ENCODE data around the gene CENPVL3.
"Not testable (repeated sequence)": the region's sequence is repeated elsewhere in the genome, so short reads cannot be mapped to it uniquely, and the experiment has no call there.

The CENPVL3 gene

DNA sequence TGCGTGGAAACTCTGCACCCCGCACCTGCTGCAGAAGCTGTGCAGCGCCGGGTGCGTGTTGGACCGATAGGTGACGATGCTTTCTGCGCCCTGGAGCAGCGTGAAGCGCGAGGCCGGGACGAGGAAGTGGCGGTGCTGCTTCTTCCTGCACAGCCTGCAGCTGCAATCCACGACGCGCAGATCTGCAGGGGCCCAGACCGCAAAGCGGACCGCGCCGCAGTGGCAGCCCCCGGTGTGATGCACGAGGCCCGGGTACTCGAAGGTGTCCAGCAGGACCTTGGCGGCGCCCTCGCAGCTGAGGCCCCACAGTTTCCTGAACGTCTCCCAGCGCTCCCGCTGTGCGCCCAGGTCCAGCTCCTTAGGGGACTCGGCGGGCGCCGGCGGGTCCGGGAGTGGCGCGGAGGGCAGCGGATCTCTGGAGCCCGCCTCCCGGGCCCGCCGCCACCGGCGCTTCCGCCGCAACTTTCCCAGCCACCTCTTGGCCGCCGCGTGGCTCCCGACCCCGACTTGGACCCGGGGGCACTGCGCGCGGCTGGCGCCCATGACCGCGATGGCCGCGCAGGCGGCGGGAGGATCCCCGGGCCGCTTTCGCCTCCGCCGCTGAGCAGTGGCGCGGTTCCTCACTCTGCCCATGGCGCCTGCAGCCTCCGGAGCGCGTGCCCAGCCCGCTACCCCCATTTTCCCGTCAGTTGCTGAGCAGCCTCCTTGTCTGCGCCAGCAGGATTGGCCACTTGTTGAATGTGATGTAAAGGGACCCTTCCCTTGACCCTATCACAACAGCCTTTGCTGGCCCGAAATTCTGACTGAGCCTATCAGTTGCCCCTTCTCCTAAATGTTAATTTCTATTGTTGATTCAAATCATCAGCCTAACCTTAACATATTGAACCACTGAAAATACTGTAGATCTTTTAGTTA, at the start of gene CENPVL3:
Gene CENPVL3, minus strand, starts transcription at position 672 of the 915 bp plus-strand sequence. Its CDS starts 39 bp downstream, at position 633.
- H3K9ac ChIP-seq (ENCODE audit: low read depth, low read length); H3K27ac ChIP-seq (ENCODE audit: low read length); H3K36me3 ChIP-seq (ENCODE audit: insufficient read depth, low read depth, low read length); H3K9me3 ChIP-seq (ENCODE audit: insufficient read depth, low read depth, low read length); H3K4me1 ChIP-seq (ENCODE audit: insufficient read depth, low read length): not testable (repeated sequence)
- peak within 1 kb of the TSS; percentile 49; the same call in 1 of the 2 replicates for H3K4me3 ChIP-seq (ENCODE audit: low read length)
- peaks cover 16% of the 10 kb centered on the region for H3K27me3 ChIP-seq (ENCODE audit: insufficient read depth, low read length)

DNA sequence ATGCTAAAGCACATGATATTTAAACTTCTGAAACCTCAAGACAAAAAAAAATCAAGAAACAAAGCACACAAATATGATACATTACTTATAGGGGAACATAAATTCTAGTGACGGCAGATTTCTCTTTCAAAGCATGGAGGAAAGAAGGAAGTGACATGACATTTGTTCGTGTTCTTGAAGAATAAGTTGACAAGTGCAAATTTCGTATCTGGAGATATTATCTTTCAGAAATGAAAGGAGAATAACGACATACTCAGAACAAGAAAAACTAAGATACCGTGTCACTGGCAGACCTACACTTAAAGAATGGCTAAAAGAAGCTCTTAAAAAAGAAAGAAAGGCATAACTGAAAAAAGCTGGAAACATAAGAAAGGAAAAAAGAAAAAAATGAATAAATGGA, 47.3 kb upstream of the CENPVL3 start:
- no peaks in the 10 kb centered on the region for H3K9me3 ChIP-seq (ENCODE audit: insufficient read depth, low read depth, low read length)

DNA sequence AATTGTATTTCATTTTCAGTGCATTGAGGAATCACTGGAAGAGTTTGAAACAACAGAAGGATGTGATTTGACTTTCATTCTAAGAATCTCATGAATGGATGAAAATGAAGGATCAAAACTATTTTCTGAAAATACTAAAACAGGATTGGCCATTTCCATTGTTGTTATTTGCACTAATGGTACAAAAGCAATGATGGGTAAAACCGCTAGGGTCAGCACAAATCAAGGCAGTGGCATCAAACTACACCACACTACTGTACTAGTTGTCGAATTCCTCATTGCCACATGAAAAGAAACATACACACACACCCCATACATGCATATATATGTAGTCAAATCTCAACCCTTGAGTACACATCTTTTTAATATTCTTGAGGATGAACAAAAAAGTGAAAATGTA, 24.7 kb upstream of the CENPVL3 start:
- Histone ChIP-seq H3K27me3 (ENCODE audit: insufficient read depth, low read length) (no peaks in the 10 kb centered on the region), H3K4me3 (ENCODE audit: low read length) (no peak overlapping the region), H3K9ac (ENCODE audit: low read depth, low read length) (no peak overlapping the region), H3K36me3 (ENCODE audit: insufficient read depth, low read depth, low read length) (no peaks in the 10 kb centered on the region), H3K9me3 (ENCODE audit: insufficient read depth, low read depth, low read length) (no peaks in the 10 kb centered on the region), H3K27ac (ENCODE audit: low read length) (no peak overlapping the region), H3K4me1 (ENCODE audit: insufficient read depth, low read length) (no peaks in the 10 kb centered on the region)

More for the DNA sequence above, 47.3 kb upstream of the CENPVL3 start:
- no peak overlapping the region for H3K4me3 ChIP-seq (ENCODE audit: low read length)
- H3K27me3 ChIP-seq (ENCODE audit: insufficient read depth, low read length): no peaks in the 10 kb centered on the region
- no peak overlapping the region for H3K9ac ChIP-seq (ENCODE audit: low read depth, low read length)
- no peak overlapping the region for H3K27ac ChIP-seq (ENCODE audit: low read length)
- H3K4me1 ChIP-seq (ENCODE audit: insufficient read depth, low read length): no peaks in the 10 kb centered on the region
- no peaks in the 10 kb centered on the region for H3K36me3 ChIP-seq (ENCODE audit: insufficient read depth, low read depth, low read length)

- H3K36me3 ChIP-seq (ENCODE audit: insufficient read depth, low read depth, low read length): no peaks in the 10 kb centered on the region
- no peaks in the 10 kb centered on the region for H3K4me1 ChIP-seq (ENCODE audit: insufficient read depth, low read length)
- no peak overlapping the region for H3K9ac ChIP-seq (ENCODE audit: low read depth, low read length)
- H3K27ac ChIP-seq (ENCODE audit: low read length): no peak overlapping the region
- H3K9me3 ChIP-seq (ENCODE audit: insufficient read depth, low read depth, low read length): no peaks in the 10 kb centered on the region
- H3K4me3 ChIP-seq (ENCODE audit: low read length): no peak overlapping the region
- H3K27me3 ChIP-seq (ENCODE audit: insufficient read depth, low read length): no peaks in the 10 kb centered on the region
These were observed 22.8 kb upstream of the CENPVL3 start for GRCh38 chrX:51641421-51642021.

GRCh38 chrX:51636511-51636910, 17.8 kb upstream of the CENPVL3 start:
- H3K9ac ChIP-seq (ENCODE audit: low read depth, low read length); H3K4me3 ChIP-seq (ENCODE audit: low read length); H3K27ac ChIP-seq (ENCODE audit: low read length); H3K4me1 ChIP-seq (ENCODE audit: insufficient read depth, low read length); H3K27me3 ChIP-seq (ENCODE audit: insufficient read depth, low read length); H3K9me3 ChIP-seq (ENCODE audit: insufficient read depth, low read depth, low read length); H3K36me3 ChIP-seq (ENCODE audit: insufficient read depth, low read depth, low read length): not testable (repeated sequence)

DNA sequence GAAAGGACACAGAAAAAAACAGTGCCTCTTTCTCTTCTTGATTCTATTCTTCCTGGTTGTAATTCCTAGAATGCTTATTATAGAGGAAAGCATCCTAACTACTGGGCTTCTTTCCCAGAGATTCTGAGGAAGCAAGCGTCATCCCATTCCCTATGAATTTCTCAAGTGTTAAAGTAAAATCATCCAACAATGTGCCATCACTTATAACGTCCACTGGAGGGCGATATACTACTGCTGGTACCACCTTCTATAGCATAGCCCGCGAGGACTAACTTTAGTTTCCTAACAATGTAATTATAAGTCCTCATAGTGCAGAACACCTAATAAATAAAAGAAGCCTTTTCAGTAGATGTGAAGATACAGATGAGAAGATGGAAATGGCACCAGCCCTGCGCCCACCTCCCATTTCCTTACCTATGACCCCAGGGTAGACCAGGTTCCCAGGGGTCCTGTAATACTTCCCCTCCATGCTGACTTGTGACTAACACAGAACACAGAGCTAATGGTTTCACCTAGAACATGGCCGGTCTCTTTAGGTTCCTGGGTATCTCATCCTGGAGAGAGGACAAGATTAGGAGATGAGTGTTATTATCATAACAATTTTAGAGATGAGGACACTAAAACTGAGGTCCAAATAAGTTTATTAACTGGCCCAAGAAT, 4.2 kb downstream of the CENPVL3 start:
- Histone ChIP-seq H3K9me3 (ENCODE audit: insufficient read depth, low read depth, low read length) (no peaks in the 10 kb centered on the region), H3K27ac (ENCODE audit: low read length) (no peak overlapping the region), H3K4me1 (ENCODE audit: insufficient read depth, low read length) (no peaks in the 10 kb centered on the region), H3K4me3 (ENCODE audit: low read length) (no peak overlapping the region), H3K9ac (ENCODE audit: low read depth, low read length) (no peak overlapping the region), H3K27me3 (ENCODE audit: insufficient read depth, low read length) (peaks cover 13% of the 10 kb centered on the region), H3K36me3 (ENCODE audit: insufficient read depth, low read depth, low read length) (no peaks in the 10 kb centered on the region)

DNA sequence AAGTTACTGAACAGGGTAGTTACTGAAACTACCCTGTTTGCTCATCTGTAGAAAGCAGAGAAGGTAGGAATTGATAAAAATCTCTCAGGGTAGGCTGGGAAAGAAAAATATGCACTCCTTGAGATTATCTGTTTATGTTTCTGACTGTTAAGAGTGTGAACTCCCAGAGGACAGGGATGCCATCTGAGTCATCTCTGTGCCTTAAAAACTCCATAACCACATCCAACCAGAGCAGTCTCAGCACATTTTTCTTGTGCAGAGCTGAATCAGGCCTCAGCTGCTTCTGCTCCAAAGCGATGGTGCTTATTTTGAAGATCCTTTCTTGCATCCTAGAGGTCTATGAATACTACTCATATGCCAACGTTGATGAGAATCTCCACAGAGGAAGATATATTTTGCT, 9.9 kb downstream of the CENPVL3 start:
- H3K9ac ChIP-seq (ENCODE audit: low read depth, low read length): no peak overlapping the region
- H3K4me3 ChIP-seq (ENCODE audit: low read length): no peak overlapping the region
- H3K27ac ChIP-seq (ENCODE audit: low read length): no peak overlapping the region
- no peaks in the 10 kb centered on the region for H3K27me3 ChIP-seq (ENCODE audit: insufficient read depth, low read length)
- no peaks in the 10 kb centered on the region for H3K9me3 ChIP-seq (ENCODE audit: insufficient read depth, low read depth, low read length)
- no peaks in the 10 kb centered on the region for H3K36me3 ChIP-seq (ENCODE audit: insufficient read depth, low read depth, low read length)
- H3K4me1 ChIP-seq (ENCODE audit: insufficient read depth, low read length): no peaks in the 10 kb centered on the region

DNA sequence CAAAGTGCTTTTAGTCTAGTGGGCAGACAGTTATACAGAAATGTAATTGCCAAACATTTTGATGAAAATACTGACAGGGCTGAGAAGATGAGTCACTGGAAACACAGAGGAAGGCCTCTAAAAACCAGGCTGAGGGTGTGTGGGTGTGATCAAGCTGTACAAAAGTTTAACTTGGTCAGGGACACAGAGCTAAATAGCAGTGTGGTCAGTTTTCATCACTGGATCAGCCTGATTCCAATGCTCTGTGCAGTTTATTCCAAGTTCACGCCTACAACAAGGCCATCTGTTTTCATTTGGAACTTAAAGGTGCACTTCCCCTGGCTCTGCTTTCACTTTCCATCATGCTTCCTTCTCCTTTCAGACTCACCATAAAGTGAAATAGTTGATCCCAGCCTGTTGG, 10.6 kb downstream of the CENPVL3 start:
- Histone ChIP-seq H3K36me3 (ENCODE audit: insufficient read depth, low read depth, low read length) (no peaks in the 10 kb centered on the region), H3K4me3 (ENCODE audit: low read length) (no peak overlapping the region), H3K4me1 (ENCODE audit: insufficient read depth, low read length) (no peaks in the 10 kb centered on the region), H3K27me3 (ENCODE audit: insufficient read depth, low read length) (no peaks in the 10 kb centered on the region), H3K9me3 (ENCODE audit: insufficient read depth, low read depth, low read length) (no peaks in the 10 kb centered on the region), H3K9ac (ENCODE audit: low read depth, low read length) (no peak overlapping the region), H3K27ac (ENCODE audit: low read length) (no peak overlapping the region)

DNA sequence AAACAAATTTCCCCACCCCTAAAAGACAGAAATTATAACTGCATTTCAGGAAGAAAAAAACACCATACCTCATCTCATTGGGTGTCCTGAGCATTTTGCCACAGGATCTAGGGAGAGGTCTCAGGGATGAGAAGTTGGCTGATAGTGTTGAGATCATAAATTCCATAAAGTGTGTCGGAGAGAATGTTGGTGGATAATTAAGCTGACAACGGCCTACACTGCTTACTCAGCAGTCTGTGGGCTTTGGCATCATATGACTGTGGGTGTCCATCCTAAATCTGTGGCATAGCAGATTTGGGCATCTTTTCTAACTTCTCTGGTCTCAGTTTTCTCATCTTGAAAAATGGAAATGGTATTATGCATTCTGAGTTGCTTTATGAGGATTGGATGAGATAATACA, 12.3 kb downstream of the CENPVL3 start:
- Histone ChIP-seq H3K4me3 (ENCODE audit: low read length) (no peak overlapping the region), H3K27me3 (ENCODE audit: insufficient read depth, low read length) (no peaks in the 10 kb centered on the region), H3K9me3 (ENCODE audit: insufficient read depth, low read depth, low read length) (no peaks in the 10 kb centered on the region), H3K36me3 (ENCODE audit: insufficient read depth, low read depth, low read length) (no peaks in the 10 kb centered on the region), H3K9ac (ENCODE audit: low read depth, low read length) (no peak overlapping the region), H3K4me1 (ENCODE audit: insufficient read depth, low read length) (no peaks in the 10 kb centered on the region), H3K27ac (ENCODE audit: low read length) (no peak overlapping the region)

GRCh38 chrX:51598899-51599298, 19.8 kb downstream of the CENPVL3 start:
- Histone ChIP-seq H3K9me3 (ENCODE audit: insufficient read depth, low read depth, low read length) (no peaks in the 10 kb centered on the region), H3K9ac (ENCODE audit: low read depth, low read length) (no peak overlapping the region), H3K27me3 (ENCODE audit: insufficient read depth, low read length) (no peaks in the 10 kb centered on the region), H3K36me3 (ENCODE audit: insufficient read depth, low read depth, low read length) (no peaks in the 10 kb centered on the region), H3K27ac (ENCODE audit: low read length) (no peak overlapping the region), H3K4me1 (ENCODE audit: insufficient read depth, low read length) (no peaks in the 10 kb centered on the region), H3K4me3 (ENCODE audit: low read length) (no peak overlapping the region)

DNA sequence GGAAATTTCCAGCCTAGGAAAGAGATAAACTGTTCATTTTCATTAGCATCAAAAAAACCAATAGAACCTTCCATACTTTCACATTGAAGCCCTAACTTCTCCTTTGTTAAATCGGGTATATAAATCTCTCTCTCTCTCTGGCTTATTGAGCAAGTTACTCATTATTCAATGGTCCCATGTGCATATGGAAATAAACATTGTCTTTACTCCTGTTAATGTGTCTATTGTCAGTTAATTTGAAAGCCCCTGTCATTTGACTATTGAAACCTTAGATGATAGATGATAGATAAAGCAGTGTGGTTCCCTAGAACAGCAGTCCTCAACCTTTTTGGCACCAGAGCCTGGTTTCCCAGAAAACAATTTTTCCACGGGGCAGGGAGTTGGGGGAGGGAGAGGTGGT, 46.8 kb downstream of the CENPVL3 start:
- Histone ChIP-seq H3K9me3 (ENCODE audit: insufficient read depth, low read depth, low read length) (no peaks in the 10 kb centered on the region), H3K4me1 (ENCODE audit: insufficient read depth, low read length) (no peaks in the 10 kb centered on the region), H3K4me3 (ENCODE audit: low read length) (no peak overlapping the region), H3K27me3 (ENCODE audit: insufficient read depth, low read length) (no peaks in the 10 kb centered on the region), H3K36me3 (ENCODE audit: insufficient read depth, low read depth, low read length) (no peaks in the 10 kb centered on the region), H3K27ac (ENCODE audit: low read length) (no peak overlapping the region), H3K9ac (ENCODE audit: low read depth, low read length) (no peak overlapping the region)

GRCh38 chrX:51569561-51569960, 49.2 kb downstream of the CENPVL3 start:
- H3K9ac ChIP-seq (ENCODE audit: low read depth, low read length): no peak overlapping the region
- no peaks in the 10 kb centered on the region for H3K4me1 ChIP-seq (ENCODE audit: insufficient read depth, low read length)
- H3K4me3 ChIP-seq (ENCODE audit: low read length): no peak overlapping the region
- H3K27me3 ChIP-seq (ENCODE audit: insufficient read depth, low read length): no peaks in the 10 kb centered on the region
- H3K9me3 ChIP-seq (ENCODE audit: insufficient read depth, low read depth, low read length): no peaks in the 10 kb centered on the region
- no peaks in the 10 kb centered on the region for H3K36me3 ChIP-seq (ENCODE audit: insufficient read depth, low read depth, low read length)
- no peak overlapping the region for H3K27ac ChIP-seq (ENCODE audit: low read length)

Data from iPS-20b (cell line).